ENCODE measurements around the gene PHLPP2. TPM values are rescaled to one million over a fixed set of nuclear protein-coding genes. Genes with fewer than 3 reads are reported as not detected.

The PHLPP2 gene
- total and polyA plus RNA-seq, 10 of the 15 experiments (the other 5 are each of a cell fraction or from before 2014, with no cell fraction given): 1.0 to 13.2 (median 7.0) TPM

DNA sequence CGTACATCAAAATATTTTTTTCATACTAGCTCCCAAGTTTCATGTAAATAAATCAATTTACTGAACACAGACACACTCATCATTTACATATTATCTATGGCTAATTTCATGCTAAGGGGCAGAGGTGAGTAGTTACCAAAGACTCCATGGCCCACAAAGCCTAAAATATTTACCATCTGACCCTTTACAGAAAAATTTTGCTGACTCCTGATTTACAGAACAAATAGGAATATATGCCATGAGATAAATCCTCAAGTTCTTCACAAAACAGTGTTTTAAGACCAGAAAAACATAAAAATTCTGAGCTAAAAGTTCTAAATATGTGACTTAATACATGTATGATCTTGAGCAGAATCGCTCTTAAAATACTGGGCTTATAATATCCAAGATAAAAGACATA, 36.6 kb upstream of the PHLPP2 start (continued):
- TF ChIP-seq, protein P1, sequence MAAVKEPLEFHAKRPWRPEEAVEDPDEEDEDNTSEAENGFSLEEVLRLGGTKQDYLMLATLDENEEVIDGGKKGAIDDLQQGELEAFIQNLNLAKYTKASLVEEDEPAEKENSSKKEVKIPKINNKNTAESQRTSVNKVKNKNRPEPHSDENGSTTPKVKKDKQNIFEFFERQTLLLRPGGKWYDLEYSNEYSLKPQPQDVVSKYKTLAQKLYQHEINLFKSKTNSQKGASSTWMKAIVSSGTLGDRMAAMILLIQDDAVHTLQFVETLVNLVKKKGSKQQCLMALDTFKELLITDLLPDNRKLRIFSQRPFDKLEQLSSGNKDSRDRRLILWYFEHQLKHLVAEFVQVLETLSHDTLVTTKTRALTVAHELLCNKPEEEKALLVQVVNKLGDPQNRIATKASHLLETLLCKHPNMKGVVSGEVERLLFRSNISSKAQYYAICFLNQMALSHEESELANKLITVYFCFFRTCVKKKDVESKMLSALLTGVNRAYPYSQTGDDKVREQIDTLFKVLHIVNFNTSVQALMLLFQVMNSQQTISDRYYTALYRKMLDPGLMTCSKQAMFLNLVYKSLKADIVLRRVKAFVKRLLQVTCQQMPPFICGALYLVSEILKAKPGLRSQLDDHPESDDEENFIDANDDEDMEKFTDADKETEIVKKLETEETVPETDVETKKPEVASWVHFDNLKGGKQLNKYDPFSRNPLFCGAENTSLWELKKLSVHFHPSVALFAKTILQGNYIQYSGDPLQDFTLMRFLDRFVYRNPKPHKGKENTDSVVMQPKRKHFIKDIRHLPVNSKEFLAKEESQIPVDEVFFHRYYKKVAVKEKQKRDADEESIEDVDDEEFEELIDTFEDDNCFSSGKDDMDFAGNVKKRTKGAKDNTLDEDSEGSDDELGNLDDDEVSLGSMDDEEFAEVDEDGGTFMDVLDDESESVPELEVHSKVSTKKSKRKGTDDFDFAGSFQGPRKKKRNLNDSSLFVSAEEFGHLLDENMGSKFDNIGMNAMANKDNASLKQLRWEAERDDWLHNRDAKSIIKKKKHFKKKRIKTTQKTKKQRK (IDR thresholded peaks at IDR 0.05; ENCODE audit: low read depth, low read length): no peak
- no peak for TF ChIP-seq RCOR1 (conservative IDR thresholded peaks at IDR 0.05; ENCODE audit: low read depth, low read length)

DNA sequence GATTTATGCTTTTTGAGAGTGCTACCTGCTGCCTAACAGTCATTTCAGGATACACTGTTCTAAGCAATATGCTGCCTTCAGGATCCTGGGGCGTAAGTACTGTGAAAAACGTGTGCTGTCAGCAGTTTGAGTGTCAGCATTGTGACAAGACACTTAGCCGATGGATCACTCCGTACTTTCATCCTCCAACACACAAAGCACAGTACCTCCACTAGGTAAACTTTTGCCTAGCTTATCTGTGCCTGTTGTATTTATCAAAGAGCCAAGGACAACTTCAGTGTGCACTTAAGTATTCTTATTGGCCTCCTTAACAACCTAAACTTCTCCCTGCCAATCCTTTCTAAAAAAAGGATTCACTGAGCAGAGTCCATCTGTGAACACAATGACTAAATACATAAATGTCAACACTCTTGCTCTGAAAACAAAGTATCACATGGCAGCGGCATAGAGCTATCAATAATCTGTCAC, 33.8 kb upstream of the PHLPP2 start:
- no peak for DNase-seq (ENCODE audit: low read depth, low spot score)
- H3K79me2 ChIP-seq (ENCODE audit: control insufficient read depth, insufficient read depth, low read length): no peaks in the 10 kb centered on the region
- no peaks in the 10 kb centered on the region for H4K20me1 ChIP-seq (ENCODE audit: control insufficient read depth, insufficient read depth)
- RAD21 ChIA-PET (ENCODE audit: unreplicated experiment): no interaction called here
- no peak overlapping the region for H3K4me3 ChIP-seq
- CTCF ChIA-PET: interaction anchor here (1.4 kb wide), 1 partner anchor 121 kb away, joined by 3 read pairs; no protein-coding TSS in a partner anchor
- no peaks in the 10 kb centered on the region; the same call in 1 of the 2 replicates for H3K4me1 ChIP-seq (ENCODE audit: control insufficient read depth, insufficient read depth, low read length)
- POLR2A ChIA-PET: no interaction called here
- intact Hi-C loops (cut with micrococcal nuclease; ENCODE audit: unreplicated experiment): loop anchor here (10.0 kb wide), 1 partner anchor 64 kb away; no protein-coding TSS in a partner anchor
- no peaks in the 10 kb centered on the region for H3K9me3 ChIP-seq (replicated peaks; ENCODE audit: control insufficient read depth, insufficient read depth, low read length)
- H3K27ac ChIP-seq (ENCODE audit: control insufficient read depth, insufficient read depth): no peak overlapping the region
- H3K4me2 ChIP-seq (ENCODE audit: control insufficient read depth, insufficient read depth): no peak overlapping the region
- SMC1A ChIA-PET (ENCODE audit: uncharacterized antibody, unreplicated experiment): no interaction called here
- no TSS peak for BruUV-seq (replicated peaks)
- in situ Hi-C loops (cut with MboI): no loop called here
- H3K36me3 ChIP-seq (ENCODE audit: control insufficient read depth in 2 of 2, insufficient read depth in 2 of 2, low read length in 1 of 2): peaks cover 14 to 33% of the 10 kb centered on the region in 2 experiments
- WGBS (ENCODE audit: insufficient coverage, insufficient replicate concordance, low lambda C conversion rate, missing lambda C conversion rate): 89% methylated on average over 5 of the region's 5 CpGs
- no peak for TF ChIP-seq STAT1 (conservative IDR thresholded peaks at IDR 0.05)
- no peak for TF ChIP-seq MTA3 (IDR thresholded peaks at IDR 0.05; ENCODE audit: borderline replicate concordance, low read length)
- no peak for TF ChIP-seq ZNF217 (IDR thresholded peaks at IDR 0.05)
- no peak for TF ChIP-seq WRNIP1 (IDR thresholded peaks at IDR 0.05; ENCODE audit: borderline replicate concordance, low read depth, low read length)
- TF ChIP-seq MYB (IDR thresholded peaks at IDR 0.05; ENCODE audit: borderline replicate concordance, low read depth, low read length): no peak
- TF ChIP-seq ASH2L (IDR thresholded peaks at IDR 0.05; ENCODE audit: borderline replicate concordance, low read depth): no peak
- TF ChIP-seq ESRRA (IDR thresholded peaks at IDR 0.05; ENCODE audit: low read length): no peak
- no peak for TF ChIP-seq SREBF1 (IDR thresholded peaks at IDR 0.05; ENCODE audit: low read length)
- no peak for TF ChIP-seq JUNB (IDR thresholded peaks at IDR 0.05)
- no peak for TF ChIP-seq ZZZ3 (IDR thresholded peaks at IDR 0.05; ENCODE audit: control insufficient read depth, insufficient read length, low read depth)
- TF ChIP-seq, protein P2, sequence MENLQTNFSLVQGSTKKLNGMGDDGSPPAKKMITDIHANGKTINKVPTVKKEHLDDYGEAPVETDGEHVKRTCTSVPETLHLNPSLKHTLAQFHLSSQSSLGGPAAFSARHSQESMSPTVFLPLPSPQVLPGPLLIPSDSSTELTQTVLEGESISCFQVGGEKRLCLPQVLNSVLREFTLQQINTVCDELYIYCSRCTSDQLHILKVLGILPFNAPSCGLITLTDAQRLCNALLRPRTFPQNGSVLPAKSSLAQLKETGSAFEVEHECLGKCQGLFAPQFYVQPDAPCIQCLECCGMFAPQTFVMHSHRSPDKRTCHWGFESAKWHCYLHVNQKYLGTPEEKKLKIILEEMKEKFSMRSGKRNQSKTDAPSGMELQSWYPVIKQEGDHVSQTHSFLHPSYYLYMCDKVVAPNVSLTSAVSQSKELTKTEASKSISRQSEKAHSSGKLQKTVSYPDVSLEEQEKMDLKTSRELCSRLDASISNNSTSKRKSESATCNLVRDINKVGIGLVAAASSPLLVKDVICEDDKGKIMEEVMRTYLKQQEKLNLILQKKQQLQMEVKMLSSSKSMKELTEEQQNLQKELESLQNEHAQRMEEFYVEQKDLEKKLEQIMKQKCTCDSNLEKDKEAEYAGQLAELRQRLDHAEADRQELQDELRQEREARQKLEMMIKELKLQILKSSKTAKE (IDR thresholded peaks at IDR 0.05; ENCODE audit: low read depth, poor library complexity, severe bottlenecking): no peak
- no peak for TF ChIP-seq CHD2 (IDR thresholded peaks at IDR 0.05; ENCODE audit: borderline replicate concordance, low read depth, low read length)
- no peak for TF ChIP-seq GATAD2B (conservative IDR thresholded peaks at IDR 0.05; ENCODE audit: low read depth)
- no peak for TF ChIP-seq YY1 (IDR thresholded peaks at IDR 0.05; ENCODE audit: low read depth, low read length)
- TF ChIP-seq SIX5 (IDR thresholded peaks at IDR 0.05; ENCODE audit: low read depth, low read length, severe bottlenecking): no peak
- no peak for FAIRE-seq
- no peak overlapping the region for H3K9ac ChIP-seq (ENCODE audit: control insufficient read depth, insufficient read depth, low read length)
- ATAC-seq: no peak
- H3K27me3 ChIP-seq (replicated peaks in 1 of 2; ENCODE audit: control insufficient read depth in 2 of 2, insufficient read depth in 2 of 2, low read length in 1 of 2): no peaks in the 10 kb centered on the region
- no peak overlapping the region for H2AFZ ChIP-seq (ENCODE audit: control insufficient read depth, low read depth, low read length)

Measured in GM12878 (cell line).